OCI-LY1 (cell line): ENCODE results near the gene SMARCD2.

Experiments used
- H2AFZ ChIP-seq: fragments of 200-600 bp; sonication (generic), shearing (Covaris generic); 2 replicates; pipeline ENCODE4 v1.6.0; 2014; ENCODE audit warnings: antibody characterized with exemption, mild to moderate bottlenecking, low read length
- H3F3A ChIP-seq: fragments of 200-600 bp; sonication (generic), shearing (Covaris generic); 2 replicates; pipeline ENCODE4 v1.6.0; 2014; ENCODE audit warnings: mild to moderate bottlenecking, antibody characterized with exemption, low read length, moderate library complexity; ENCODE audit not compliant: insufficient read depth
- H3K27ac ChIP-seq: fragments of 200-600 bp; sonication (generic); 2 replicates; pipeline ENCODE4 v1.5.1; 2014; ENCODE audit warnings: low read length, mixed run types, mild to moderate bottlenecking, low read depth; ENCODE audit not compliant: poor library complexity, severe bottlenecking
- H3K27me3 ChIP-seq: fragments of 200-600 bp; sonication (generic); 2 replicates; pipeline ENCODE4 v1.6.0; 2014; ENCODE audit warnings: antibody characterized with exemption, mild to moderate bottlenecking, low read length, moderate library complexity; ENCODE audit not compliant: insufficient read depth
- H3K36me3 ChIP-seq: fragments of 200-600 bp; sonication (generic); 2 replicates; pipeline ENCODE4 v1.6.1; 2014; ENCODE audit warnings: mild to moderate bottlenecking, antibody characterized with exemption, low read length, moderate library complexity, mixed read lengths; ENCODE audit not compliant: insufficient read depth
- H3K4me1 ChIP-seq: fragments of 200-600 bp; sonication (generic); 2 replicates; pipeline ENCODE4 v1.5.1; 2014; ENCODE audit warnings: mild to moderate bottlenecking, low read length, moderate library complexity; ENCODE audit not compliant: insufficient read depth, severe bottlenecking
- H3K4me2 ChIP-seq: fragments of 200-600 bp; sonication (generic), shearing (Covaris generic); 2 replicates; pipeline ENCODE4 v1.6.1; 2014; ENCODE audit warnings: low read length
- H3K4me3 ChIP-seq: fragments of 200-600 bp; sonication (generic); 2 replicates; pipeline ENCODE4 v1.5.1; 2014; ENCODE audit warnings: low read length, low read depth, mild to moderate bottlenecking, mixed read lengths; ENCODE audit not compliant: poor library complexity, severe bottlenecking
- H3K79me2 ChIP-seq: fragments of 200-600 bp; shearing (Covaris generic); 2 replicates; pipeline ENCODE4 v1.6.1; 2016; ENCODE audit warnings: mixed run types, low read length, mixed read lengths; ENCODE audit not compliant: insufficient read depth
- H3K9ac ChIP-seq: fragments of 200-600 bp; sonication (generic), shearing (Covaris generic); 2 replicates; pipeline ENCODE4 v1.6.1; 2014; ENCODE audit warnings: mild to moderate bottlenecking, low read length, mixed read lengths
- H3K9me2 ChIP-seq: fragments of 200-600 bp; sonication (generic), shearing (Covaris generic); 2 replicates; pipeline ENCODE4 v1.6.1; 2014; ENCODE audit warnings: low read depth, mild to moderate bottlenecking, low read length, mixed read lengths
- H3K9me3 ChIP-seq: fragments of 200-600 bp; shearing (Covaris generic); 2 replicates; pipeline ENCODE4 v1.6.1; 2014; ENCODE audit warnings: low read length, mixed read lengths
- H4K20me1 ChIP-seq: fragments of 200-600 bp; sonication (generic), shearing (Covaris generic); 2 replicates; pipeline ENCODE4 v1.6.0; 2016; ENCODE audit warnings: mild to moderate bottlenecking, low read length; ENCODE audit not compliant: insufficient read depth
- EZH2 ChIP-seq: fragments of 200-600 bp; sonication (generic), shearing (Covaris generic); IDR thresholded peaks from 2 replicates; pipeline ENCODE4 v1.8.0; 2017; ENCODE audit warnings: borderline replicate concordance, mixed run types, mild to moderate bottlenecking, antibody characterized with exemption, low read length, moderate library complexity, mixed read lengths
- TF ChIP-seq, protein P1 (sequence below): fragments of 200-600 bp; sonication (generic), shearing (Covaris generic); IDR thresholded peaks from 2 replicates; pipeline ENCODE4 v1.5.1; 2017; ENCODE audit warnings: mild to moderate bottlenecking, antibody characterized with exemption, low read length, moderate library complexity, mixed read lengths

The SMARCD2 gene

DNA sequence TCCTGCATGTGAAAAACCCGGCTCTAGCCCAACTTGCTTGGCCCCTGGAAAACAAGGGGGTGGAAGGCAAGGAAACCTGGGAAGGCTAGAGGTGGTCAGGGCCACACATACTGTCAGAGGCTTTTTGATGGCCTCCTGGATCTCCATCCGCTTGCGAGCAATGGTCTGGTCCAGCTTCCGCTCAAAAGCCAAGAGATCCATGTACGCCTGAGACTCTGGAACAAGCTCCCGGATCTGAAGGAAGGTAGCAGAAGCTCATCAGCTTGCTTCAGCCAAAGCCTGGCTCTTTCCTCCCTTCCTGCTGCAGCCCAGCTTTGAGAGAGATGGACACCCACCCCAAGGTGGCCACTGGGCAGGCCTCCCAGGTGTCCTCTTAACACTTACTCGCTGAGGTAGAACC lies 5.7 kb downstream of the SMARCD2 start:
- H3K4me2 ChIP-seq, result no peak overlapping the region
- TF ChIP-seq EZH2, result no peak
- H3K9ac ChIP-seq, result no peak overlapping the region

DNA sequence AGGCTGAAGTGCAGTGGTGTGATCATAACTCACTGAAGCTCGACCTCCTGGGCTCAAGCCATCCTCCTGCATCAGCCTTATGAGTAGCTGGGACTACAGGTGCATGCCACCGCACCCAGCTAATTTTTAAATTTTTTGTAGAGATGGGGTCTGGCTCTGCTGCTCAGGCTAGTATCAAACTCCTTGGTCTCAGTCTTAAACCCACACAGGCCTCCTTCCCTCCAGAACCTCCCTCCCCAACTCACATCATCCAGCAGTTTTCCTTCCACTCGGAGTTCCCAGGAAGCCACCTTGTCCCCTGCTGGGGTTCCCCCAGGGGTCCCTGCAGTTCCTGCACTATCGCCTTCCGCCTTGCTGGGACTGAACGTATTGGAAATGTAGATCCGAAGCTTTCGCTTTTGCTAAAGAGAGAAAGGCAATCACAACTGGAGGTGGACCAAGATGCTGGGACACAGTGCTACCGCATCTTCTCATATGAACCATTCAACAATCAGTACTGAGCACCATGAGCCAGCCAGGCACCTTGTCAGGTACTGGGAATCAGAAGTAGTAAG lies 7.2 kb downstream of the SMARCD2 start:
- no peak overlapping the region for H3K4me2 ChIP-seq

More for the DNA sequence above, 5.7 kb downstream of the SMARCD2 start:
- Histone ChIP-seq H3K4me3 (no peak overlapping the region), H3K27ac (no peak overlapping the region), H3K79me2 (peaks cover 31% of the 10 kb centered on the region), H3K36me3 (peaks cover 59% of the 10 kb centered on the region), H2AFZ (no peak overlapping the region), H3K27me3 (no peaks in the 10 kb centered on the region), H3K9me2 (no peaks in the 10 kb centered on the region), H3K4me1 (peaks cover 38% of the 10 kb centered on the region), H4K20me1 (no peaks in the 10 kb centered on the region), H3F3A (no peaks in the 10 kb centered on the region), H3K9me3 (no peaks in the 10 kb centered on the region)

DNA sequence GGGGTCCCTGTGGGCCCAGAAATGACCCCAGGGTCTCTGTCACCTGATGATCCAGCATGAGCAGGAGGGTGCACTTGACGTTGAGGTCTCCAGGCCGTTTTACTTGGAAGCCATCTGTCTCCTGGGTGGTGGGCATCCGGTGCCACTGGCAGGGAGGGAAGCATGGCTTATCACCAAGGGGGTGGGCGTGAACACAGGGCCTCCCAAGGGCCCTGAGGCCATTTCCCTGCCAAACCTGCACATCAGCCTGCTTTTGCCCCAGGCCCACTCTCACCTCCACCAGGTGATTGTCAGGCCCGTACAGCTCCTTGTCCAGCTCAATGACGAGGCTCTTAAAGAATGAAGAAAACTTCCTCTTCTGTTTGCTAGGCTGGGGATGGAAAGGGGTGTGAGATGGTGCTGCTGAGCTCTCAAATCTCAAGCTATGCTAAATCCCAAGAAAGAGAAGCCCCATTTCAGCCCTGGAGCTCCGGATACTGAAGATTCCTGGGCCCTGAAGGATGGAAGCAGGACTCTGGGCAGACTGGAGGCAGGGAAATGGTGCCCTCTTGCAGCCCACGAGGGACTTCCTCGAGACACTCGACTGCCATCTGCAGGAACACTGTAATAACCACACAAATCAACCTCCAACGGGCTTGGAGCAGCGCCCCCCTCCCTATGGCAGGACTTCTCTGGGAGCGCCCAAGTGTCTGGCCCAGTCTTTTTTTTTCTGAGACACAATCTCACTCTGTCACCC lies 7.9 kb downstream of the SMARCD2 start:
- TF ChIP-seq, protein P1, sequence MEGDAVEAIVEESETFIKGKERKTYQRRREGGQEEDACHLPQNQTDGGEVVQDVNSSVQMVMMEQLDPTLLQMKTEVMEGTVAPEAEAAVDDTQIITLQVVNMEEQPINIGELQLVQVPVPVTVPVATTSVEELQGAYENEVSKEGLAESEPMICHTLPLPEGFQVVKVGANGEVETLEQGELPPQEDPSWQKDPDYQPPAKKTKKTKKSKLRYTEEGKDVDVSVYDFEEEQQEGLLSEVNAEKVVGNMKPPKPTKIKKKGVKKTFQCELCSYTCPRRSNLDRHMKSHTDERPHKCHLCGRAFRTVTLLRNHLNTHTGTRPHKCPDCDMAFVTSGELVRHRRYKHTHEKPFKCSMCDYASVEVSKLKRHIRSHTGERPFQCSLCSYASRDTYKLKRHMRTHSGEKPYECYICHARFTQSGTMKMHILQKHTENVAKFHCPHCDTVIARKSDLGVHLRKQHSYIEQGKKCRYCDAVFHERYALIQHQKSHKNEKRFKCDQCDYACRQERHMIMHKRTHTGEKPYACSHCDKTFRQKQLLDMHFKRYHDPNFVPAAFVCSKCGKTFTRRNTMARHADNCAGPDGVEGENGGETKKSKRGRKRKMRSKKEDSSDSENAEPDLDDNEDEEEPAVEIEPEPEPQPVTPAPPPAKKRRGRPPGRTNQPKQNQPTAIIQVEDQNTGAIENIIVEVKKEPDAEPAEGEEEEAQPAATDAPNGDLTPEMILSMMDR, result peak; percentile 78
- TF ChIP-seq EZH2, result no peak
- no peak overlapping the region for H3K4me2 ChIP-seq
- no peaks in the 10 kb centered on the region for H3F3A ChIP-seq
- no peaks in the 10 kb centered on the region for H3K27me3 ChIP-seq
- H3K4me1 ChIP-seq, result peaks cover 19% of the 10 kb centered on the region
- peaks cover 11% of the 10 kb centered on the region for H3K79me2 ChIP-seq
- peaks cover 82% of the 10 kb centered on the region for H3K36me3 ChIP-seq
- H3K9me2 ChIP-seq, result no peaks in the 10 kb centered on the region
- H3K4me3 ChIP-seq, result no peak overlapping the region
- H3K9me3 ChIP-seq, result no peaks in the 10 kb centered on the region
- H2AFZ ChIP-seq, result no peak overlapping the region
- peak overlapping the region; percentile 52 for H3K27ac ChIP-seq
- H4K20me1 ChIP-seq, result no peaks in the 10 kb centered on the region
- no peak overlapping the region for H3K9ac ChIP-seq

More for the DNA sequence above, 7.2 kb downstream of the SMARCD2 start:
- no peaks in the 10 kb centered on the region for H3K9me3 ChIP-seq
- no peak overlapping the region for H3K9ac ChIP-seq
- H3K27me3 ChIP-seq, result no peaks in the 10 kb centered on the region
- TF ChIP-seq EZH2, result no peak
- no peaks in the 10 kb centered on the region for H3K9me2 ChIP-seq
- H2AFZ ChIP-seq, result no peak overlapping the region
- peaks cover 75% of the 10 kb centered on the region for H3K36me3 ChIP-seq
- no peak overlapping the region for H3K4me3 ChIP-seq
- peaks cover 16% of the 10 kb centered on the region for H3K79me2 ChIP-seq
- no peaks in the 10 kb centered on the region for H3F3A ChIP-seq
- no peaks in the 10 kb centered on the region for H4K20me1 ChIP-seq
- peaks cover 26% of the 10 kb centered on the region for H3K4me1 ChIP-seq
- H3K27ac ChIP-seq, result no peak overlapping the region

DNA sequence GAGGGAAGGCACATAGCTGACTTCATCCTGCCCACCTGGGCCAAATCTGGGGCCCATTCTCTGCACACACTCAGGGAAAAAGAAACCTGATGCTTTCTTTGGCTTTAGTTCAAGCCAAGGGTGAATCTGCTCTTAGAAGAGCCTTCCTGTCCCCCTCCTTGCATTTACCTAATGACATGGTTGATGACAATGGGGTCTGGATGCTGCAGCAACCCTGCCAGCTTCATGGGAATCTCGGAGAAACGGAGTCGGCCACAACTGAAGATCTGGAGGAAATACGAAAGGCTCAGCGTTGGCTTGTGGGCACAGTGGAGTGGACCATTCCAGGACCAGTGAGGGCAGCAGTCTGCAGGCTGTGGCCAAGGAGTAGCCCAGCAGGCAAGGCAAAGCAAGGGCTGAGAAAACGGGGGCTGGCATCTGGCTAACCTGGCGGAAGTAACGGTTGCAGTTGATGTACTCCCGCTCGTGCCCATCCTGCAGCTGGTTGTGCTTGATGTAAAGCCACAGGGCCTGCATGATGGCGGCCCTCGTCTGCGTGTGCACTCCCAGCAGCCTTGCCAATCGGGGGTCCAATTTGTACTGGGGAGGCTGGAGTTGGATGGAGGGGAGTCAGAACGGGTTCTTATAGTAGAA lies 8.6 kb downstream of the SMARCD2 start:
- Histone ChIP-seq H3K4me2 (no peak overlapping the region), H3F3A (no peaks in the 10 kb centered on the region), H3K36me3 (peaks cover 89% of the 10 kb centered on the region), H3K9me2 (no peaks in the 10 kb centered on the region), H3K27ac (no peak overlapping the region), H3K27me3 (no peaks in the 10 kb centered on the region), H3K4me1 (peaks cover 17% of the 10 kb centered on the region), H3K79me2 (peaks cover 6% of the 10 kb centered on the region), H4K20me1 (no peaks in the 10 kb centered on the region), H2AFZ (no peak overlapping the region), H3K4me3 (no peak overlapping the region), H3K9ac (no peak overlapping the region), H3K9me3 (no peaks in the 10 kb centered on the region)
- no peak for TF ChIP-seq EZH2
- TF ChIP-seq, protein P1, result no peak
